Activated CD4-positive, alpha-beta T cell treated with anti-CD3 and anti-CD28 coated beads for 48 hours (primary cell): ENCODE results near the gene RTN4IP1.

ENCODE experiments used
- DNase-seq: peaks from one replicate; pipeline ENCODE4 v3.0.0-alpha.2; 2020

Gene RTN4IP1

DNA sequence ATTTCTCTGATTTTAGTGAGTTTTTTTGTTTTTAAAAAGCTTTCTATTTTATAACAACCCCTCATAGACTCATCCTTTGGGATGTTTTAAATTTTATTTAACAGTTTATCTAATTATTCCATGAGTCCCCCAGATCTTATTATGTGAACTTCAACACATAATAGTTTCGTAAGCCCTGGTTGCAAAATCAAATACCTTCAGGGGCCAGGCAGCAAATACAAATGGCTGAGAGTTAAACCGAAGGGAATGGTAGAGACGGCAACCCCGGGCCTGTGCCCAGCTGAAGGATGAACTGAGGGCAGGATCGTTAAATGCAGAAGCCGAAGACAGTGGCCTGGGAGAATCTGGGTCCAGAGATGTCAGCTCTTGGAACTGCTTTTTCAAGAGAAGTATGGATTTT is 88.4 kb downstream of the RTN4IP1 start:
- no peak for DNase-seq

- no peak for DNase-seq
Measured at GRCh38 chr6:106540432-106540831, 88.9 kb downstream of the RTN4IP1 start.

GRCh38 chr6:106539936-106540335 is 89.4 kb downstream of the RTN4IP1 start:
- DNase-seq: no peak

- DNase-seq: no peak
Measured at GRCh38 chr6:106538145-106538544, 91.2 kb downstream of the RTN4IP1 start.

GRCh38 chr6:106537662-106538061 is 91.6 kb downstream of the RTN4IP1 start:
- no peak for DNase-seq

GRCh38 chr6:106536851-106537250 is 92.4 kb downstream of the RTN4IP1 start:
- no peak for DNase-seq

DNA sequence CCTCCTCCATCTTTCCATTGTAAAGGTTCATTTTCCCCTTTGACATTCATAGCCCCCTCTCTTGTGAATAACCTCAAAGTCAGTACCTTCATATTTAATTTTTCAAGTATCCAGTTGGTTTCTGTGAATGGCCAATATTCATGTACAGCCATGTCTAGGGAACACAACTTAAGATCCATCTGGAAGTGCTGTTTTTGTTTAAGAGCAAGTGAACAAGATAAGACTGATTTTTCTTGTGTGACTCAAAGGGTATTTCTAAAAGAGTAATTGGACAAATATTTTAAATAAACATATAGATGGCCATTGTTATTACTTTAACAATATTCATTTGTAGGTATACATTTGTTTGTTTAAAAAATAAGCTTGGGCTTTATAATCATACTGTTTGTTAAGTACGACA is 92.9 kb downstream of the RTN4IP1 start:
- no peak for DNase-seq

- no peak for DNase-seq
Measured at GRCh38 chr6:106535012-106535411, 94.3 kb downstream of the RTN4IP1 start.

- peak; percentile 71 for DNase-seq
Measured at GRCh38 chr6:106534564-106534982, 94.7 kb downstream of the RTN4IP1 start.

DNA sequence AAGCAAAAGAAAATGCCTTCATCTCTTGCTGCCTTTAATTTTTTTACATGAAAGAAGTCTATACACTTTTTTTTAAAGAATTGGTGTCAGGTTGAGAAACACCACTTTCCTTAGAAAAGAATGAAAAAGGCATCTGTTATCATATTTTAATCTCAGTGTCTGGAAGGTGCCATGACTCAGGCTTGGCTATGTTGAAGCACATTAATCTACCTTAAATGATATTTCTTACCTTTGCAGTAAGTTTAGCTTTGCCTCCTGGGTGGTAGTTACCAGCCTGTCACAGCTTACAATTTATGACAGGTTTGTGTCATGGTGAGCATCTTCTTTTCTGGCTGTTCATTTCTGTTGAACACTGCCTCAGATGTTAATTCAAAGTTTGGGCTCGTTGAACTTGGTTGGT is 95.3 kb downstream of the RTN4IP1 start:
- no peak for DNase-seq

DNA sequence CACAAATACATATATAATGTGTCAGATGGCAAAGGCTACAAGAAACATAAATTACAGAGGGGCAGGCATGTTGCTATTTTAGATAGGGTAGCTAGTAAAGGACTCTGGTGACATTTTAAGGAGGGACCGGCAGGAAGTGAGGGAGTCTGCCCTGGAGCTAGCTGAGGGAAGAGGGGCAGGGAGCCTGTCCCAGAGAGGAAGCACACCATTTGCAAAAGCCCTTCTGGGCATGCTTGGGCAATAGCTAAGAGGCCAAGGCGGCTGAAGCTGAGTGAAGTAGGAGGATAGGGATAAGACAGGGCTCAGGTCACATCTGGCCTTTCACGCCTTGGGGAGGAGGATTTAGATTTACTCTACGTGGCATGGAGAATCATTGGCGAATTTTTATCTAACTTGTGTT is 96.2 kb downstream of the RTN4IP1 start:
- DNase-seq: no peak

GRCh38 chr6:106530502-106530901 is 98.8 kb downstream of the RTN4IP1 start:
- no peak for DNase-seq

DNA sequence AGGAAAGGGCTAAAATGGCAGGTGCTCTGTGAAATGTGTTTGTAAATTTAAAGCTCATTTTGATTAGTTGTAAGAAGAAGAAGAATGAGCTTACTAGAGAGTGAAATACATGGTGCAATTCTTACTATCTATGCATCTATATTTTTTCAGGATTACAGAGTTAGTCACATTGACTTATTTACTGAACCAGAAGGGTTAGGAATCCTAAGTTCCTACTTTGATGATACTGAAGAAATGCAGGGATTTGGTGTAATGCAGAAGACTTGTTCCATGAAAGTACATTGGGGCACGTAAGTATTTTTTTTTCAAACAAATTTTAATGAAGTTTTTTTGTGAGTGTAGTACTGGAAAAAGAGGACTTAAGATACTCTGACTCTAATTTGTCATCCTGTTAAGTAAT is 99.3 kb downstream of the RTN4IP1 start:
- no peak for DNase-seq

GRCh38 chr6:106529438-106529837 is 99.9 kb downstream of the RTN4IP1 start:
- DNase-seq: no peak

GRCh38 chr6:106528521-106528920 is 100.8 kb downstream of the RTN4IP1 start:
- no peak for DNase-seq

- no peak for DNase-seq
Measured at GRCh38 chr6:106527979-106528378, 101.3 kb downstream of the RTN4IP1 start.

- DNase-seq: no peak
Measured at GRCh38 chr6:106527117-106527516, 102.2 kb downstream of the RTN4IP1 start.

- DNase-seq: no peak
Measured at GRCh38 chr6:106525882-106526275, 103.4 kb downstream of the RTN4IP1 start.

DNA sequence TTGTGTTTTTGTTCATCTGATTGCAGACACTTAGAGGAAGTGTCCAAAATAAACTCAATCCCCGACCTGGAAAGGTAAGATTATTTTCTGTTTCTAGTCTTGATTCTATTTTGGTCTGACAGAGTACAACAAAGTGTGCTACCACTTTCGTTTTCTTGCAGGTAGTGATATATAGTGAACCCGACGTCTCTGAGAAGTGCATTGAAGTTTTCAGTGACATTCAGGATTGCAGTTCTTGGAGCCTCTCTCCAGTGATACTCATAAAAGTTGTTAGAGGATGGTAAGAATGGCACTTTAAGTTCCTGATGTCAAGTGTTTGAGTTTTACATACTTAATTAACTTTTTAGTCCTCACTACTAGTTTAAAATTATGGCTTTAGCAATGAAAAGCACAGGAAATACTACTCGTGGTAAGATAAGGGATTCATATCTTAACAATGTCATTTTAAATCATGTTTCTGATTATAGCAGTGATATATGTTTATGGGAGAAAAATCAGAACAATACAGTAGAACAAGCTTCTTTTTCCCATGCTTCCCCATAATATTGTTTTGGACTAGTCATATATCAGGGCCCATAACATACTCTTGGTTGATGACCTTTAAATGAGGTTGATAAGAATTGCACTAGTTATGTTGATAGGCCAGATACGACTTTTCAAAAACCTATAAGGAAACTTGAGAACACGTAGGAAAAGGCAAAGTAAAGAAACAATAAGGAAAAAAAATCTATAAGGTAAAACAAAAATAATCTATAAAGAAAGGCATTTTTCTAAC is 104.0 kb downstream of the RTN4IP1 start:
- no peak for DNase-seq

- no peak for DNase-seq
Measured at GRCh38 chr6:106522562-106523250, 106.6 kb downstream of the RTN4IP1 start.
